Skeletal muscle satellite cell (primary cell): ENCODE results near the gene WSCD1.

ENCODE experiments used
- H3K27me3 ChIP-seq: 2 replicates; pipeline ENCODE4 v1.7.0; 2013; ENCODE audit warnings: low read length; ENCODE audit not compliant: control insufficient read depth, insufficient read depth
- H3K36me3 ChIP-seq: 2 replicates; pipeline ENCODE4 v1.7.0; 2013; ENCODE audit warnings: mild to moderate bottlenecking, control low read depth, low read length; ENCODE audit not compliant: insufficient read depth
- H3K4me1 ChIP-seq: 2 replicates; pipeline ENCODE4 v1.7.0; 2013; ENCODE audit warnings: low read length; ENCODE audit not compliant: control insufficient read depth, insufficient read depth
- H3K4me2 ChIP-seq: 2 replicates; pipeline ENCODE4 v1.7.0; 2013; ENCODE audit warnings: mild to moderate bottlenecking, low read length
- H3K4me3 ChIP-seq: 2 replicates; pipeline ENCODE4 v1.7.0; 2013; ENCODE audit warnings: low read length
- H3K9ac ChIP-seq: 2 replicates; pipeline ENCODE4 v1.7.0; 2013; ENCODE audit warnings: mild to moderate bottlenecking, low read depth, low read length, moderate library complexity
- H3K9me3 ChIP-seq: replicated peaks from 2 replicates; pipeline ENCODE4 v1.7.0; 2013; ENCODE audit warnings: mild to moderate bottlenecking, control low read depth, low read length

The WSCD1 gene

DNA sequence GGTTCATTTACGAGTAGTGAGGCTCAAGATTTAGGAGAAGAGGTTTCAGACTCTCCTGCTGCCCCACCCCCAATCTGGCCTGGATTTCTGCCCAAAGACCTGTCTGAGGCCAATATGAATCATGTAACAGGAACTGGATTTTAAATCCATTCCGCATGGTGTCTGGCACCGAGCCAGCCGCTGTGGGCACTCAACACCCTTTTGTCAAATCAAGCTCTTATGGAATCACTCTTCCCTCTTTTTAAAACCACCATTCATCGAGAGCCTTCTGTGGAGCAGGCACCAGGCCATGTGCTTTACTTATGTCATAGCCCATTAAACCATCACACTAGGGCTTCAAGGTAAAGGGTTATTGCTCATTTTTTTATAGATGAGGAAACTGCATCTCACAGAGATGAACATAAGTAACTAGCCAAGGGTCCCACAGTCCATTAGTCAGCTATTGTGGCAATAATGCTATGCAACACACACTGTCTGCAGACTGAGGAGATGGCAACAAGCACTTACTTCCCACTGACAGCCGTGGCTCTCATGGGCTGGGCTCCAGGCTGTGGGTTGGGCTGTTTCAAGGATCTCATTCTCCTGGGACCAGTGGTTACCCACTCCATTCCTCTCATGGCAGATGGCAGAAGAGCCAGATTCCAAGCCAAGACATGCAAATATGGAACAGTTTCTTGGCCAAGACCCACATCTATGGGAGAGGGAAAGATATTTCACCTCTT is 93.6 kb downstream of the WSCD1 start:
- peaks cover 38% of the 10 kb centered on the region for H3K27me3 ChIP-seq
- no peaks in the 10 kb centered on the region for H3K9me3 ChIP-seq
- H3K36me3 ChIP-seq = no peaks in the 10 kb centered on the region
- H3K9ac ChIP-seq = no peak overlapping the region
- no peak overlapping the region for H3K4me3 ChIP-seq
- H3K4me1 ChIP-seq = no peaks in the 10 kb centered on the region
- no peak overlapping the region for H3K4me2 ChIP-seq

DNA sequence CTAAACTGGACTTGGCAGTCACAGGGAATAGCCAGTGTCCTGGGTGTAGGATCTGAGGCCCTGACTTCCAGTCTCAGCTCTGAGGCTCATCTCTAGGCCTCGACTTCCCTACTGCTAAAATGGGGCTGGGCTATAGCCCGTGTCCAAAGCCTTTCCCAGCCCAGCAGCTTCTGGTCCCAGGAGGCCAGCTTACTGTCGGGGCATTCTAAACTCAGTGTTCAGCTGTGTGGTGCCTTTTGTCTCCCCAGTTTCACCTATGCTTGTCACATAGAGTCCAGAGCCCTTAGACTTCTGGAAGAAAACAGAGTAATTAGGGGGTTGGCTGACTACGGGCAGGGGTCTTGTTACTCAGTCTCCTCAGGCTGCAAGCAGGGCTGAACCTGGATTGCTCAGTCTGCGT is 94.8 kb downstream of the WSCD1 start:
- no peaks in the 10 kb centered on the region for H3K9me3 ChIP-seq
- H3K36me3 ChIP-seq = no peaks in the 10 kb centered on the region
- no peak overlapping the region for H3K4me2 ChIP-seq
- no peak overlapping the region for H3K4me3 ChIP-seq
- H3K9ac ChIP-seq = no peak overlapping the region
- H3K27me3 ChIP-seq = peaks cover 39% of the 10 kb centered on the region
- no peaks in the 10 kb centered on the region for H3K4me1 ChIP-seq

DNA sequence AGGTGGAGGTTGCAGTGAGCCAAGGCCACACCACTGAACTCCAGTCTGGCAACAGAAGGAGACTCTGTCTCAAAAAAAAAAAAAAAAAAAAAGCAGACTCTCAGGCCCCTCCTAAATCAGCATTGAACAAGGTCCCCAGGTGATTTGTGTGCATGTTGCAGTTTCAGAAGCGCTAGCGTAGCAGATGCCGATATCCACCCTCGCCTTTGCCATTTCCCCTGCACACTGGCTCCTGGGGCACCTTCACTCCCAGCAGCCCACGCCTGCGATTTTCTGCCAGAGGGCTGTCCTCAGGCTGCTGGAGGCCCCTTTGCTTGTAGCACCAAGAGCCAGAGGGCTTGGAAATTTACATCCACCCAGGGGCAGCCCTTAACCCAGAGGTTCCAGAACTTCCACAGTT is 95.6 kb downstream of the WSCD1 start:
- no peak overlapping the region for H3K9ac ChIP-seq
- H3K4me3 ChIP-seq = no peak overlapping the region
- H3K9me3 ChIP-seq = no peaks in the 10 kb centered on the region
- no peaks in the 10 kb centered on the region for H3K36me3 ChIP-seq
- no peak overlapping the region for H3K4me2 ChIP-seq
- peaks cover 42% of the 10 kb centered on the region for H3K27me3 ChIP-seq
- H3K4me1 ChIP-seq = no peaks in the 10 kb centered on the region

DNA sequence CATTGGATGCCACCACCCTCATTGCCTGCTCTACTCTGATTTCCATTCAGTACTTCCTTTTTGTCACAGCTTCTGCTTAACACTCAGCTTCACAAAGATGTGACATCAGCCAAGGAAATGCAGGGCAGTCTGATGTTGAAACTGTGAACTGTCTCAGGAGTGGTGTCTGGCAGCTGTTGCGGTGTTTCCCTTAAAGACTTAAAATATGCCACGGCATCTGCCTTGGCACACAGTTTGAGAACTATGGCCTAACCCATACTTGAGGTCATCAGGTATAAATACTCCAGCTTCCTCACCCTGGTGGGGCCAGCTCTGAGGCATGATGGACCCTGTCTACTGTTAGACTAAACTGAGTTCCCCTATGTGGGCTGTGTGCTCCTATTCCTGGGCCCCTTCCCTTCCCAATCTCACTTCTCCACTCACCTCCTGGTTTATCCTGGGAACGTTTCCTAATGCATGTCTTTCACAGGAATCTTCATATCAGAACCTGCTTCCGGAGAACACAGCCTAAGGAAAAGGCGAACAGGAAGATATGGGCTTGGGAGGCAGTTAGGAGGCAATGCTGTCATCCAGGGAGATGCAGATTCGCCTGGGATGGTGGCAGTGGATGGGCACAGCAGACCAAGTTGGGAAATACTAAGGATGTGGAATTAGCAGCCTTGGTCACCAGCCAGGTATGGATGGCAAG is 96.5 kb downstream of the WSCD1 start:
- H3K9me3 ChIP-seq = no peaks in the 10 kb centered on the region
- H3K4me2 ChIP-seq = no peak overlapping the region
- peaks cover 49% of the 10 kb centered on the region for H3K27me3 ChIP-seq
- H3K4me3 ChIP-seq = no peak overlapping the region
- no peaks in the 10 kb centered on the region for H3K36me3 ChIP-seq
- no peak overlapping the region for H3K9ac ChIP-seq
- no peaks in the 10 kb centered on the region for H3K4me1 ChIP-seq

DNA sequence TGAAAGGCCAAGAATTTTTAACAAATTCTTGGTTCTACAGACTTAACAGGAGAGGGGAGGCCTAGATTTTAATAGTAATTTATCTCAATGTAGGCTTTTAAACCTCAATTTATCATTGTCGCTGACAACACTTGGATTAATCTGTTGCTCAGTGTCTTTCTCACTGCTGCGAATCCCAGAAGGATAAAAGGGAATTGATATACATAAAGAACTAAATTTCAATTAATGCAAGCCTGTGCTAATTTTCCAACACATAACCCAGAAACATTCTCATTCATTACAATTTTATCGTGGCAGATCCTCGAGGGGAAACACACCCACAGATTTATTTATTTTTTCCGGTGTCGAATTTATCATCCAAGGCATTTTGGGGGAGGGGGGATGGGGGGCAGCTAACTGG is 98.1 kb downstream of the WSCD1 start:
- no peaks in the 10 kb centered on the region for H3K36me3 ChIP-seq
- no peak overlapping the region for H3K4me2 ChIP-seq
- no peak overlapping the region for H3K4me3 ChIP-seq
- peaks cover 49% of the 10 kb centered on the region for H3K27me3 ChIP-seq
- H3K9me3 ChIP-seq = no peaks in the 10 kb centered on the region
- no peaks in the 10 kb centered on the region for H3K4me1 ChIP-seq
- no peak overlapping the region for H3K9ac ChIP-seq

DNA sequence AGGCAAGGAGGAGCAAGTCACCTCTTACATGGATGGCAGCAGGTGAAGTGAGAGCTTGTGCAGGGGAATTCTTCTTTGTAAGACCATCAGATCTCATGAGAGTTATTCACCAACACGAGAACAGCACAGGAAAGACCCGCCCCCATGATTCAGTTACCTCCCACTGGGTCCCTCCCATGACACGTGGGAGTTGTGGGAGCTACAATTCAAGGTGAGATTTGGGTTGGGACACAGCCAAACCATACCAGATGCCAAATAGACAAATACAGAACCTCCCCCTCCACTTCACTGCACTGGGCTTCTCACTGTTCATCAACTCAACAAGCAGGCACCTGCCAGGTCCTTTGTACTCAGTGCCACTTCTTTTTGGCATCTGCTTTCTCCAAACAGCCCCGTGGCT is 100.2 kb downstream of the WSCD1 start:
- H3K9ac ChIP-seq = no peak overlapping the region
- H3K36me3 ChIP-seq = no peaks in the 10 kb centered on the region
- no peak overlapping the region for H3K4me3 ChIP-seq
- no peak overlapping the region for H3K4me2 ChIP-seq
- peaks cover 34% of the 10 kb centered on the region for H3K27me3 ChIP-seq
- H3K9me3 ChIP-seq = no peaks in the 10 kb centered on the region
- H3K4me1 ChIP-seq = no peaks in the 10 kb centered on the region

DNA sequence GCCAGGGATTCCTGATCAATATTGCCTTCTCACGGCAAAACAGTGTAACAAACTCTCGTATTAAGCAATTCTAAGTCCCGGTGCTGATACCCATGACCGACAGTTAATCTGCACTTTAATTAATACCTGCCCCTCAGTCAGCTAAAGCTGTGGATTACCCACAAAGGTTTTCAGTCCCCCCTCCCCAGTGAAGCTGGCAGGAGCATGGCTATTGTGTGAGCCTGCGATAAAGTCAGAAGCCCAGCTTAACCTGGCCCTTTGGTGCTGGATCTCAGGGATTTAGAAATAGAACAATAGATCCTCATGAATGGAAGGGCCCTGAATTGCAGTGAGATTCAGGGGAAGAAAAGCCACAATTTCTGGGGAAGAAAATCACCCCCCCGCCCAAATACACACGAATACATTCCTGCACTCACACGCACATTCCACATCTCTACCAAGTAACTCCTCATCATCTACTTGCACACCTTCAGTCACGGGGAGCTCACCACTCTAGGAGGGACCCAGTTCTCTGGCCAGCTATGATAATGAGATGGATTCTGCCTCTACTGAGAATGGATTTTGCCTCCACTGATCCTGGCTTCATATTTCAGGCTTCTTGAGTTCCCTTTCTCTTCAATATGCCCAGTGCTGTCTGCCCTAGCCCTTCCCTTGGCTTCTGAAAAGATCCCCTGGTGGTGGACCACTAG is 102.6 kb downstream of the WSCD1 start:
- Histone ChIP-seq H3K36me3 (no peaks in the 10 kb centered on the region), H3K4me1 (no peaks in the 10 kb centered on the region), H3K9me3 (no peaks in the 10 kb centered on the region), H3K4me2 (no peak overlapping the region), H3K9ac (no peak overlapping the region), H3K4me3 (no peak overlapping the region), H3K27me3 (peaks cover 32% of the 10 kb centered on the region)

DNA sequence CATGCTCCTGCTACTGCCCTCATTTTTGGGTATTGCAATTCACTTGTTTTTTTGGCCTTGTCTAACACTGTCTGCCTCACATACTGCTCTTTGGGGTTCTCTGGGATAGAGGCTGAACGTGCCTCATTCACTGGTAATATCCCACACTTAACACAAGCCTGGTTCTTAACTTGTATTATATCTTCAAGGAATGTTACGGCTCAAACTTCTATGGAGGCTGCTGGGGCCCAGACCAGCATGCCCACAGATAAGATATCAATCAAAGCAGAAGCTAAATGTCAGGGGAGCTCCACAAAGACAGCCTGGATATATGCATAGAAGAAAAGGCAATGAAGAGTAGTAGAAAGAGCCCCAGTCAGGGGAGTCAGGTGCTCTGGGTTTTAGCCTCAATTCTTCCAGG is 103.5 kb downstream of the WSCD1 start:
- peaks cover 29% of the 10 kb centered on the region for H3K27me3 ChIP-seq
- no peak overlapping the region for H3K4me3 ChIP-seq
- H3K9ac ChIP-seq = no peak overlapping the region
- H3K9me3 ChIP-seq = no peaks in the 10 kb centered on the region
- H3K4me1 ChIP-seq = no peaks in the 10 kb centered on the region
- no peak overlapping the region for H3K4me2 ChIP-seq
- H3K36me3 ChIP-seq = no peaks in the 10 kb centered on the region
